Activated T-cell treated with anti-CD3 and anti-CD28 coated beads for 1 hour (primary cell): ENCODE results near the gene ADGRG6.
"Not testable (repeated sequence)": the region's sequence is repeated elsewhere in the genome, so short reads cannot be mapped to it uniquely, and the experiment has no call there.

Experiments
- DNase-seq: peaks from one replicate; pipeline ENCODE4 v3.0.0-alpha.2; 2020; ENCODE audit warnings: low read depth

ADGRG6 gene

DNA sequence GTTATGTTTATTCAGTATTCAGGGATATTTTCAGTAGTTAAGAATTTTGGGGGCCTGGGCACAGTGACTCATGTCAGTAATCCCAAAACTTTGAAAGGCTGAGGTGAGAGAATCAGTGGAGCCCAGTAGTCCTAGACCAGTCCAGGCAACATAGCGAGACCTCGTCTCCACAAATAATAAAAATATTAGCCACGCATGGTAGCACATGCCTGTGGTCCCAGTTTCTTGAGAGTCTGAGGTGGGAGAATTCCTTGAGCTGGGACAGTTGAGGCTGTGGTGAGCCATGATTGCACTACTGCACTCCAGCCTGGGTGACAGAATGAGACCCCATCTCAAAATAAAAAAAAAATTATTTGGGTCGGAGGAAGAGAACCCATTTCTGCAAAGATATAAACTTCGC lies 20.3 kb downstream of the ADGRG6 start:
- no peak for DNase-seq

DNA sequence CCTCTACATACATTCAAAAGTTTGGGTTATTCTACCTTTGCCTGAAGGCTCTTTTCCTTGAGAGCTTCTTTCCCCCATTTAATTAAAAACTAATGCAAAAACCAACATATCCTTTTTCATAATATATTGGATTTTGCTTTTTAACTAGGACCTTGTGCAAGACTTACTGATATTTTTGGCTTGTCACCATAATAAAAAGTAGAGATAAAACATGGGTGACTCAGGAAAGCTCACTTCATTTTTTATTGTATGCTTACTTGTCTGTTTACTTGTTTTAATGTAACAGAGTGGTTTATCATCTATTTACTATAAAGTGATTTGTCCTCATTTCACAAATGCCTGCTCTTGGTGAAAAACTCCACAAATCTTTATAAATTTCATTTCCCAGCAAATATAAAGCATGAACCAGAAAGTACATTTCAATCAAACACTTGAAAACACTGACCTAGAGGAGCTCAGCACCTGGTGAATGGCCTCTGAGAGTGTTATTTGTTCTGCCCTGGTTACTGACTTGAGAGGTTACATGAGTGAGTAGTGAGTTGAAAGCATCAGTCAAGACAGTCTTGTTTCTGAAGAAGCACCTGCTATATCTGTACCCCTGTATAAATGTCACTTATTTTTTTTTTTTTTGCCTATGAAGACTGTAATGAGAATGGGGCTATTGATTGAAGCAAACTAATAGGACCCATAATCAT lies 20.8 kb downstream of the ADGRG6 start:
- DNase-seq: no peak

DNA sequence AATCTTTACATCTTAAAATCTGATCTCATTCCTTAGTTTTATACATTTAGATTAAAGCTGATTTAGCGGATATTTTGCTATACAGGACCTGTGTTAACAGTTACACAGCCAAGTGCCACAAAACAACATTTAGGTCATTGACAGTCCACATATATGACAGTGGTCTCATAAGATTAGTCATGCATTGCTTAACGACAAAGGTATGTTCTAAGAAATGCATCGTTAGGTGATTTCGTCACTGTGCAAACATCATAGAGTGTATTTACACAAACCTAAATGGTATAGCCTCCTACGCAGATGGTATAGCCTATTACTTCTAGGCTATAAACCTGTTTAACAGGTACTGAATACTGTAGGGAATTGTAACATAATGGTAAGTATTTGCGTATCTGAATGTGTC lies 21.6 kb downstream of the ADGRG6 start:
- DNase-seq: no peak

DNA sequence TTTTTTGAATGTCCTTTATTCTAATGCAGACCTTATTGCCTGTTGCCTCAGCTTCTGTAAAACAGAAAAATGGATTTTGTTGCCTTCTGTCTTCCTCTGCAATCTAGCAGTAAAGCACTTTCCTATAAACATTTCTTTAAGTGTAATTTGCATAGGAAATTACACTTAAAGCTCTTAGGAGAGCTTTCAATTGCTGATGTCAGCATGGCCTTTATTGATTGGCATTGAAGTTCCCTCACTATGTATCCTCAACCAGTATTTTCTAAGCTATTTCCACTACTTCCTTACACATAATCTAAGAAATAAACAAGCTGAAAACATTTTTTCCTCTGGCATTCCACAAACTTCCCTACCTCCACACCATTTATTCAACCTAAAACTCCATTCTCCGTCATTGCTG lies 22.3 kb downstream of the ADGRG6 start:
- no peak for DNase-seq

DNA sequence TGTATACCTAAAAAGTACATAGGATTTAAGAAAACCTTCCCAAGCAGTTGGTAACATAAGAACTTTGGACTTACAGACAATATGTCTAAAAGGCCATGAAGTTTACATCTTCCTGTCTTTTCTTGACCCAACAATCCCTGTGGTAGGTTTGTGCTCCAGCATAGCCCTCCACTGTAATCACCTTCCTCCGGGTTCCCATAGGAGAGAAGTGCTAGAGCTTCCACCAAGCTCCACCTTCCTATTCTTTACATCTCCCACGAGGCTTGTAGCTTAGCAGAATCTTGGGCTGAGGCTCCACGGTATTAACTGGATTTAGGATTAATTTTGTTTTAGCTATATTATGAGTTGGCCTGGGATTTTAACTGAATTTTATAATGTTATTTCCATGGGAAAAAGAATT lies 23.3 kb downstream of the ADGRG6 start:
- no peak for DNase-seq

DNA sequence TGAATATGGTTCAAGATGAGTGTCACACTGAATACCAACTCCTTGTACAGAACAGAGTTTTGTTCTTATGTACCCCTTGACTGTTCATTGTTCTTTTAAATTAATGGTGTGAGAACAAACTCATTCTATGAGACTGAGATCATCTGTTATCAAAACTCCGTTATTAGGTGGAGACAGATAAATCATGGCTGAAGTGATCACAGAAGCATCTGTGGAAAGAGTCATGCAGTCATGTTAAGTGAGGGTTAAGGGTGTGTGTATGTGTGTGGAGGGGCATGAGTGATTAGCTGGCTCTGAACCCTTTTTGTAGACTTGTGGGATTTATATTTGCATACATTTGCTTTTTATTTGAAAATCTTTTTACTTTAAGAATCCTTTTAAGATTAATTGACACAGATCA lies 24.7 kb downstream of the ADGRG6 start:
- DNase-seq: no peak

DNA sequence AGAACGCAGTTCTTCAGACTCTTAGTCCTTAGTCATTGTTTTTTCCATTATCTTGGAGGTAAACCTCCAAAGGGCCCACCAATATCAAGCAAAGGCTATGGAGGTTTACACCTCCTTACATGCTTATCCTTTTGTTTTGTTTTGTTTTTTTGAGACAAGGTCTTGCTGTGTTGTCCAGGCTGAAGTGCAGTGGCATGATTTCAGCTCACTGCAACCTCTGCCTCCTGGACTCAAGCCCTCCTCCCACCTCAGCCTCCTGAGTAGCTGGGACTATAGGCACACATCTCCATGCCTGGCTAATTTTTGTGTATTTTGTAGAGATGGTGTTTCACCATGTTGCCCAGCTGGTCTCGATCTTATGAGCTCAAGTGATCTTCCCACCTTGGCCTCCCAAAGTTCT lies 26.3 kb downstream of the ADGRG6 start:
- DNase-seq: no peak

DNA sequence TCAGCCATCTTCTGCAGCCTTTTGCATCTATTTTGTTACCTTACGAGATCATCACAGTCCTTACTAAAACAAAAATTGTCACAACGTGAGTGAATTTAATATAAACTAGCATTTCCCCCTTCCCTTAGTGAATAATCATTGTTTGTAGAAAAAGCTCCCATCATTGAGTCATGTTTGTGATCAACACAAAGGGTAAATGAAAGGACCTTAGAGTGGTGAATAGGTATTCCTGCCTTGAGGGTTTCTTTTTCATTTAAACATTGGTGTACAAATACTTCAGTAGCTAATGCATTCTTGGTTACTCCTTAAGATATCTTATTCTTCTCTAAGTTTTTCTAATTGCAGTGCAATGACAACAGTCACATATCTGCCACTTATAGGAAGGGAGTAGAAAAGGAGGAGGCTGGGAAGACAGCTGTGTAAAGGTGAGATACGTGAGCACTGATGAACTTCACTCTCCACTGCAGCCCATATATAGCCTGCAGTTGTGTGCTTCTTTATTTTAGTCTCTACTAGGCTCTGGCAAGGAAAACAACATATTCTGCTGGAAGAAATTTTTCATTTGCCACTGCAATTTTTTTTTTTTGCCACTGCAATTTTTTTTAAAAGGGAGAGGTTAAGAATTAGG lies 27.8 kb downstream of the ADGRG6 start:
- no peak for DNase-seq

DNA sequence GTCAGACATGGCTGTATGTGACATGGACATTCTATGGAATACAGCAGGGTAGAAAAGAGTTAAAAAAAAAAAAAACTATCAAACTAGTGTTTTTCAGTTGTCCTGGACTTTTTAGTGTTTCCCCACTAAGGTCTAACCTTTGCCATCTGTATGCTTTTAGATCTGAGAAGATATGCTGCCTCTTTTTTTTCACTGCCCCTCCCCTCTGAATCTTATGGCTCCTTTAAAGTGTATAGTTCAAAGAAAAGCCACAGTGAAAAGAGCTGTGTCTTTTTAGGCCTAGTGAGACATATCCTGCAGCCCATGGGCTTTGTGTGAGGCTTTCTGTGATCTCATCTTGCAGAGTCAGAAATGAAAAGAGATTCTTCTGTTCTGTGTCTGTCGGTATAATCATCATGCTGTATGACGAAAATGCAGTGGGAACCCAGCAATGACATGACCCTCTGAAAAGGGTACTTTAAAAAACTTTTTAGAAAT lies 29.3 kb downstream of the ADGRG6 start:
- no peak for DNase-seq

DNA sequence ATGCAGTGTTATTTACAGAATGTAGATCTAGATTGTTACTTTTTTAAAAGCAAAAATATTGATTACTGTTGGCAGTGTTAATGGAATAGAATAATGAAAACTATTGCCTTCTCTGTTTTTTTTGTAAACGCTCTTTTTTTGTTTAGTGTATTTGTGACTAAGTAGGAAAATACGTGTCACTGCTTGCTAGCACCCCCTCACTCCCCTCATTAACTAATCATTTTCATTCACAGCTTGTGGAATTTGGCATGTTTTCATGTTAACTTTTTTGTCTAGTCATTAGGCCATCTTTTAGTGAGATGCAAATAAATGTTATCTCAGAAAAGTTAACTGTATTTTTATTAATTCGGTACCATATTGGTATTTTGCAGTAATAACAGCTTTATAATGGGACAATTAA lies 29.8 kb downstream of the ADGRG6 start:
- DNase-seq: no peak

DNA sequence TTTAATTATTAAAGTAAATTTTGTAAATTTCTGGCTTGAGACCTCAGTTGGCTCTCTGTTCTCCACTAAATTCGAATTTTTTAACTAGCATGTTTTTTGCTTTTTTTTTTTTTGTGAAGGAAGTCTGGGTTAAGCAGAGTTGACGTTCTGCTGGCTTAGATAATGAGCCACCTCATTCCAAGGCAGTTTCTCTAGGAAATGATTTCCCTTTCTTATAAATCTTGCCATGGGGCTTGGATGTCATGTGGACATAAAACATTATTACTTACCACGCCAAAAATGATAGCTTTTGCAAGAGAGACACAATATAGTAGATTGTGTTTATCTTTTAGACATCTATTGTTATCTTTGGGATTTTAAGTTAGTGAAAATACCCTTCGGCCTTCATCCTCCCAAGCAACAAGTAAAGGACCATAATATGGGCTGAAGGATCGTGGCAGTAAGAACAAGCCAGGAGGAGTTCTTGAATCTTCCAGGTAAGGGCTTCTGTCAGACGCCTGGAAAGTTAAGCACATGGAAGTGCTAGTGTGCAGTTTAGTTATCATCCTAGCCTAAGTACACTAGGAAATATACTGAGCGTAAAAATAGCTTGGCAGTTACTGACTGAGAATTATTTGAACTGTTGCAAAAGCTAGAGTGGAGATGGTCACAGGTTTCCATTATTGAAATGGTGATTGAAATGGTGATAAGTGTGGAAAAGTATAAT lies 30.7 kb downstream of the ADGRG6 start:
- DNase-seq: no peak

DNA sequence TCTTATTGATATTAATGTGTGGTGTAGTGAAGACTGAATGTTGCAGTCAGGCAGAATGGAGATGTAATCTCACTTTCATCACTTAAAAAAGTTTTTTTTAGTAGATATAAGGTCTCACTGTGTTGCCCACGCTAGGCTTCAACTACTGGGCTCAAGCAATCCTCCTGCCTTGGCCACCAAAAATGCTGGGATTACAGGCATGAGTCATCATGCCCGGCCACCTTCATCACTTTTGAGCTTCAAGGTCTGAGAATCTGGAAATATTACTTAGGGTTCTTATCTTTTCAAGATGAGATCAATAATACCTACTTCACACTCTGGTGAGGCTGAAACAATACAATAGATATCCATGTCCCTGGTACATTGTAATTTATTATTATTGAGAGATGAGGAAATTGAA lies 31.6 kb downstream of the ADGRG6 start:
- no peak for DNase-seq

DNA sequence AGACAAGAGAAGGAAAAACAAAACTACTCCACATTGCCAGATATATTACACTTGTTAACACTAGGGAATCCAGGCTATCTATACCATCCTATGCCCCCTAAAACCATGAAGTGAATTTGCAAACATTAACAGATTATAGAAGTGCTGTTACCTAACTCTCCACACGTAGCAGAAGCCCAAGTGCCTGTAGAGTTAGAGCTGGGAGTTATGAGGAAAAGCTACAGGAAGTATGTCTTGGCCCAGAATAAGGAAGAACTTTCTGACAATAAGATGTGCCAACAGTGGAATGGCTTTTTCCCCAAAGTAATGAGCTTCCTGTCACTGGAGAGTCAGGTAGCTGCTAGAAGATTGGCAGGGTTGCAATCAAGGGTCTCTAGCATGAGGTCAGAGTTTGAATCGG lies 32.5 kb downstream of the ADGRG6 start:
- DNase-seq: no peak

DNA sequence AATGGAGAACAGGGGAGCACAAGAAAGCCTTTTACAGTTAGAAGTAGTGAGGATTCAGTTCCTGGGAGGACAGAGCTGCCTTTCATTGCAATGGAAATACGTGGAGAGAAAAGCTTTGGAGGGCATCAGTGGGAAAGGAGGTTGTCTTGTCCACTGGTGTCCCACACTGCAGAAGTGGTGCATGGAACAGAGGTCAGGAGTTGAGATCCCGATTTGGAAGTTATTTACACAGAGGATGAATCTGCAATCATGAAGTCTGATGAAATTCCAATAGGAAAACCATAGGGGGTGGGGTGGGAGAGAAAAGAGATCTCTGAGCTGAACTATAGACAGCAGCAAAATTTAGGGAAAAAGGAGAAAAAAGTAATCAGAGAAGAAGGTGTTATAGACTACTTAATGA lies 33.6 kb downstream of the ADGRG6 start:
- no peak for DNase-seq

DNA sequence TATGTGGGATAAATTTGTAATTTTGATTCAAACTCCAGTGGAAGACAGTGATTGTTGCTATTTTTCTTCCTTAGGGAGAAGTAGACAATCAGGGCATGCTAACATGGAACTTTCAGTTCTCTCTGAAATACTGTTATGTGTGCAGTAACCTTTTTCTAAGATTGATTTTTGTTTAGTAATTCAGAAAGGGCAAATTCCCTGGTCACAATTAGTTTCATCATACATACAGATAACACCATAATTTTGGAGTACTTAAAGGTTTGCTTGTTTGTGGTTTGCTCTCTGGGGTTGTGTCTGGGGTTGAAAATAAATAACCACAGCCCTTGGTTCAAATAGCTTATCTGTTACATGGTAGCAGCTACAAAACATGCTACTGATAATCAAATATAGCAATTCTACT lies 34.4 kb downstream of the ADGRG6 start:
- no peak for DNase-seq

DNA sequence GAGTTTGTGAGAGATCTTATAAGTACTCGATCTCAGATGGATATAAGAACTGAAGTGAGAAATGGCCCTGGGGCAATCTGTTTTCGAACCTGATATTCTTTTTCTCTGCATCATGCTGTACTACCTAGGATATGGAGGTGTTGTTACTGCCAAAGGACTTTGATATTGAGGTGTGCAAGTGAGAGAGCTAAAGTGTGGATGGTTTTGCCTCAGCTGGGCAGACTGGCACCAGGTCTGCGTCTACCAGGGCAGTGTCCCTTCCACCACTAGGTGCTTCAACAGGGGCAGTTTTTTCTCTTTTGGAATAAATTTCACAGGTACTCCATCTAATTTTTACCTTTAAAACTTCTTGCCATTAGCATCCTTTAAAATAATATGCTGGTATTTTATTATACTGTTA lies 35.0 kb downstream of the ADGRG6 start:
- no peak for DNase-seq

DNA sequence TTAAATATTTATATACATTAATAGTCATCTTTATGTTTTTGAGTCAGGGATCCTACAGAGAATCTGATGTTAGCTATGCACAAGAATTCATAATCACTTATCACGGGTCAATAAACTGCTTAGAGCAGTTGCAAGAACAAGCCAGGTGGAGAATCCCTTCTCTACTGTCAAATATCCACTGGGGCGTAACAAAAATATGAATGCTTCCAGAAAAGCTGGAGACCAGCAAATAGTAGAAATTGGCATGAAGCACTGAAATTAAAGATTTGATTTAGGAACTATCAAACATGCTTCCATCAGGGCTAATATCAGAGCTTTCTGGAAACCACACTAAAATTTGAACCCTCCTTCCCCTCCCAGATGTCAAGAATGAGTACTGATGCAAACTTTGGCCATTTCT lies 37.3 kb downstream of the ADGRG6 start:
- no peak for DNase-seq

DNA sequence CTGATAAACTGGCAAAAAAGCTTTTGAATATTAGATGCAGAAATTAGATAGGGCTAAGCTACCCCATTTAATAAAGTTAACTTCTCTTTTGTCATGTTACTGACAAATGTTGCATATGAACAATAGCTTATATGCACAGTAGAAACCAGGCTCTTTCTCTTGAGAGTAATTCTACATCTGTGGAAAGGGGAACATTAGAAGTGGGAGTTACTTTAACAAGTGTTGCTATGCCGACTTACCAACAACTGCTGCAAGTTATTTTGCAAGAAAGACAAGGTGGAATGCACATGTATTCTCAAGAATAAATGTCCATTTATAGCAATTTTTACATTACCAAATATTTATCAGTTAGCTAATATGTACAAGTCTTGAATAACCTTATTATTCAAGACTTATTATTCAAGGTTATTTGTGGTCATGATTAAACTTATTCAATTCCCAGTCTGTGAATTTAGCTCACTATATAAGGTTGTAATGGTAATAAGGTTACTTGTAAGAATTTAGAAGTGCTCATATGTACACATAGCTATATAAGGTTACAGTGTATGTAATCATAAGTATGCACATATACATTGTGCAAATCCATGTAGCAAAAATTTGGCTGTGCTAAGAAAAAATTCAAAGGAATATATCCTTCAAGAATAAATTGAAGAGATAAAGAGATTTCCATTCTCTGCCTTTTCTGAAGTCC lies 38.3 kb downstream of the ADGRG6 start:
- no peak for DNase-seq

DNA sequence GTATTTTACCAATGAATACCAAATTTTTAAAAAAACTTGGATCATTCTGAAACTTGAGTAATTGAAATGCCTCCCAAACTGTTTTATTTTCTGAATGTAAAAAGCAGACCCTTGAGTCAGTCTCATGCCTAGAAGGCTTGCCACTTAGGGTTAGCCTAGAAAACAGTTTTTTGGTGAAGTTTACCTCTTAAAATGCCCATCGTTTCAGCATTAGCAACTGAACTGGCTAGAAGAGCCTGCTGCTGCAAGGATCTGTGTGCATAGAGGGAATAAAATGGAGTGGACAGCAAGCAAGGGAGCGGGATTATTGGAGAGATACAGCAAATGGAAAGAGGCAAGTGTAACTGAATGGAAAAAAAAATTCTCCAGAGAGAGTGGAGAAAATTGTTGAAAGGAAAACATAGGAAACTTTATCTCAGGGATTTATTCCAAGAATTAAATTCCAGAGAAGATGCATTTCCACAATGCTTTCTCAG lies 40.1 kb downstream of the ADGRG6 start:
- DNase-seq: no peak

DNA sequence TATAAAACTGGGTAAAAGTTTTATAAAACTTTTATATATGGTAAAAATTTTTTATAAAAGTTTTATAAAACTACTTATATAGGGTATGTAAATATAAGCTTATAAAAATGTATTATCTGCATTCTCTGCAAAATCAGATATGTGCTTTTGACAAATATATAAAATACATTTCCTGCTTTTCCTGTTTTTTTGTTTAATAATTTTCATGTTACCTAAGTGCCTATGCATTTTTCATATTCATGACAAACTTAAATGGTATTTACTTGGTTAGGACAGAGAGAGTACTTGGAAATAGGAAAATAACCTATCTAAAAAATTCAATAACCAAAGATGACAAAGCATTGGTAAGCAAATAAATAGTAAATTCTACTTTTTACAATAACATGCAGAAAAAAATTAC lies 41.2 kb downstream of the ADGRG6 start:
- no peak for DNase-seq

DNA sequence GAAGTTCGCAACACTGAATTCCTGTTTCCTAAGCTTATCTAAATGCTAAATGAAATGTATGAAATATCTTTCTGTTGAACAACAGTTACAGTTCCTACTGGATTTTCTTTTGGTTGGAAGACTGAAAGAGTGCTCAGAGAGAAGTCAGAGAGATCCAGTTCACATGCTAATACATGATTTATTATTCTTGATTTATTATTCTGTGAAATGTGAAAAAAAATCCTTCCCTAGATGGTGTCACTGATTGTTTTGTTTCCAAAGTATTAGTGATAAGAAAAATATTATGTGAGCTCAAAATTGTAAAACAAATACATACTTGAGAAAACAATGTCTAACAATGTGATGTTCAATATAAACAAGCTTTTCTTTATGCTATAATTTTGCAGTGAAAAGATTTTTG lies 42.1 kb downstream of the ADGRG6 start:
- DNase-seq: no peak

DNA sequence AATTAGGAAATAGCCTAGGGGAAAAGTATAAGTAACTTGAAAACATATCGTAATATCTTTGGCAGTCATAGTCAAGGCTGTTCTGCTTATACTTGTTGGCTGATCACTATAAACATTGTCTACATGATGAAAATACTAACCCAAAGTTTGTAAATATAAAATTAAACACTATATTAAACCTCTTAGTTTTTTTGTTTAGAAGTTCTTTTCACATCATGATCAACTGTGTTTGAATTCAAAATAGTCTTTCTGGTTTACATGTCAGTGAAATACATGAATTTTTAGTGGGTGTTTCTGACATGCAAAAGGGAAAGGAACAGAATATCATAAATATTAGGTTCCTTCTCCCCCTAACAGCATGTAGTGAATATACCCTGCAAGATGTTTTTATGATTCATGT lies 43.5 kb downstream of the ADGRG6 start:
- DNase-seq: no peak

DNA sequence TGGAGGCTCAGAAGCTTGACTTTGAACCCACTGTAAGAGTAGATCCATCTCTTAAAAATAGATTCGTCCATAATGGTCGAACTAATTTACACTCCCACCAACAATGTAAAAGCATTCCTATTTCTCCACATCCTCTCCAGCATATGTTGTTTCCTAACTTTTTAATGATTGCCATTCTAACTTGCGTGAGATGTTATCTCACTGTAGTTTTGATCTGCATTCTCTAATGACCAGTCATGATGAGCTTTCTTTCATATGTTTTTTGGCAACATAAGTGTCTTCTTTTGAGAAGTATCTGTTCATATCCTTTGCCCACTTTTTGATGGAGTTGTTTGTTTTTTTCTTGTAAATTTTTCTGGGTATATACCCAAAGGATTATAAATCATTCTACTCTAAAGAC lies 44.4 kb downstream of the ADGRG6 start:
- not testable (repeated sequence) for DNase-seq
